ENCODE measurements around the gene HOXB13. TPM values are rescaled to one million over a fixed set of nuclear protein-coding genes. Genes with fewer than 3 reads are reported as not detected.

HOXB13 gene
- total RNA-seq, 2 donors from 2014 or later, result not detected

GRCh38 chr17:48753794-48754499 is 25.4 kb upstream of the HOXB13 start:
- no peaks in the 10 kb centered on the region for H3K36me3 Mint-ChIP-seq
- no peak for DNase-seq (ENCODE audit: low spot score)
- ATAC-seq, result no peak
- H3K27me3 Mint-ChIP-seq, result peaks cover 55 to 68% of the 10 kb centered on the region in 2 donors
- peaks cover 0 to 7% of the 10 kb centered on the region in 2 donors for H3K4me1 Mint-ChIP-seq (ENCODE audit: low read depth in 2 of 2)
- no peak overlapping the region for H3K4me3 Mint-ChIP-seq
- no peaks in the 10 kb centered on the region for H3K9me3 Mint-ChIP-seq
- no peak overlapping the region for H3K27ac Mint-ChIP-seq

DNA sequence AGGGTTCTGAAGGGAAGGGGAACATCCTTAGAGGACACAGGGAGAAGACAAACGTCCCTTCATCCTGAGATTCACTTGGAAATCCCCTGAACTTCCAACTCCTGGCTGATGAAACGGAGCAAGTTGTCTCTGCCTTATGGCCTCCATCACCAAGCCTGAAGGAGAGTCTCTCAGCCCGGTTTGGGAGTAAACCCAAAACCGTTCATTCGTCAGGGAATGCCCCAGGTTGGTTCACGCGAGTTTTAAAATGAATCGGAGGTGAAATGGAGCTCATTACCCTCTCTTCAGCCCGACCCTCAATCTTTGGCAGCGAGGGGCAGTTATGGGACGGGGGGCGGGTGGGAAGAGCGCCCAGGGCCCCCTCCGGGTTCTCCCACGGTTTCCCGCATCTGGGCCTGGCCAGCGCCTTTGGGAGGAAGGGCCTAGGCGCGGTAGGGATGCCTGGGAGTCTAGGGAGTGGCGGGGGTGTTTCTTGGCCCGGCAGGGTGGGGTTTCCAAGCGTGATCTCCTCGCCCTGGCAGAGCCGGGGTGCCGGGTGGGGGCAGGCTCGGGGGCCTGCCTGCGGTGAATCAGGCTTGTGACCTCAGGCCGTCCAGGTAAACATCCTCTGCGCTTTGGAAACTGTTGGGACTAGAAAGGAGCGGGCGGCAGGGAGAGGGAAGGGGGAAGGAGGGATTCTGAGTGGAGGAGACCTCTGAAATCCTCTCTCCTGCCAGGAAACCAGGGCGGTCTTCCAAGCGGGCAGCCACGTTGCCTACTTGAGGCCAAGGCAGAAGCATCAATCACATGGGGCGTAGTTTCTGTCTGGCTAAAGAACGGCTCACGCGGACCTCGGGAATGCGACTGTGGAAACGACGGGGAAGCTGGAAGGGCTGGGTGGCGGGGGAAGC is 24.1 kb upstream of the HOXB13 start:
- H3K4me1 Mint-ChIP-seq (ENCODE audit: low read depth in 2 of 2), result peaks cover 0 to 7% of the 10 kb centered on the region in 2 donors
- DNase-seq (ENCODE audit: low spot score), result no peak
- peaks cover 53 to 68% of the 10 kb centered on the region in 2 donors for H3K27me3 Mint-ChIP-seq
- H3K36me3 Mint-ChIP-seq, result no peaks in the 10 kb centered on the region
- no peaks in the 10 kb centered on the region for H3K9me3 Mint-ChIP-seq
- ATAC-seq, result no peak
- H3K4me3 Mint-ChIP-seq, result no peak overlapping the region
- no peak overlapping the region for H3K27ac Mint-ChIP-seq

DNA sequence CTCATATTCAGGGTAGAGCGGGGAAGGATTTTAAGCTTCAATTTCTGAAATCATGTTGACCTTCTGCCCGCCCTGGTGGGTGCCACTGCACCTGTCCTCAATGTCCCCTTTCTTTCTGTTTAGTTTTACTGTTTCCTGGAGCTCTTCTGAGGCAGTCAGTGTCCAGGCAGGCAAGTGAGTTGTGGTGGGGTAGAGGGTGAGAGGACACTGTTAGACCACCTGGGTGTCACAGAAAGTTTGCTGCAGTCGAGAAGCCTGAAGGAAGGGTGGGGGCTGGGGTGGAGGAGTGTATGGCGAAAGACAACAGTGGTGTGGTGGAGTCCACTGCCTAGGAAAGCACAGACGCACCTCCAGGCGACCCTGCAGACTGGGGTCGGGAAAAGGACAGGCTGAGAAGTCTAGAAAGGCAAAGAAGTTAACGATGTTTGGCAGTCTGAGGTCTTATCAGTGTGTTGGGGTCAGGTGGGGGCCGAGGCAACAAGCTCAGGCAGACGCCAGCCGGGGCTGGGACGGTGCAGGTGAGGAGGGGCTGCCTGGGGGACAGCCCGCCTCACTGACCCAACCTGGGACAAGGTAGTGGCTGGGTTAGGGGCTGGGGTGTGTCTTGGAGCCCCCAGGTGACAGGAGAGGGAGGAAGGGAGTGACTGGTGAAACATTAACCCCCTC is 23.3 kb upstream of the HOXB13 start:
- H3K4me1 Mint-ChIP-seq (ENCODE audit: low read depth in 2 of 2), result peaks cover 4 to 10% of the 10 kb centered on the region in 2 donors
- H3K4me3 Mint-ChIP-seq, result no peak overlapping the region
- no peak overlapping the region for H3K27ac Mint-ChIP-seq

DNA sequence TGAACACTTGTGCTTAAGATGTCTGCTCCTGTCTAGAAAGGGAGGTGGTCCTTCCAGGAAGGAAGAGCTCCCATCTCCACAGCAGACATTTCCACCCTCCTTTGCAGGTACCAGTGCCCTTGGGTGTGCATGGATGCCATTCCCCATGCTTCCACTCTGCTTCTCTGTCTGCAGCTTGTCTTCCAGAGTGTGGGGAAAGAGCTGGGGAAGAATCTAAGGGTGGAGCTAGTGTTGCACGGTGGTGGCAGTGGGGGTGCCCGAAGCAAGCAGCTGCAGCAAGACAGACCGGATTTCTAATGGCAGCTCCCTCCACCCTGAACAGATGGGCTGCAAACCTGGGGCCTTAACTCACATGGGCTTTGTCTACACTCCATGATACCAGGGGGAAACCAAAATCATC is 22.6 kb upstream of the HOXB13 start:
- Mint-ChIP-seq H3K9me3 (no peaks in the 10 kb centered on the region), H3K27ac (no peak overlapping the region), H3K4me1 (ENCODE audit: low read depth in 2 of 2) (peaks cover 11 to 17% of the 10 kb centered on the region in 2 donors), H3K4me3 (no peak overlapping the region), H3K36me3 (no peaks in the 10 kb centered on the region), H3K27me3 (peaks cover 56 to 67% of the 10 kb centered on the region in 2 donors)
- no peak for ATAC-seq
- no peak for DNase-seq (ENCODE audit: low spot score)

More for the DNA sequence above, 23.3 kb upstream of the HOXB13 start:
- H3K36me3 Mint-ChIP-seq, result no peaks in the 10 kb centered on the region
- ATAC-seq, result peak in 1 of 2 donors; percentile 20
- peaks cover 53 to 67% of the 10 kb centered on the region in 2 donors for H3K27me3 Mint-ChIP-seq
- H3K9me3 Mint-ChIP-seq, result no peaks in the 10 kb centered on the region
- no peak for DNase-seq (ENCODE audit: low spot score)

DNA sequence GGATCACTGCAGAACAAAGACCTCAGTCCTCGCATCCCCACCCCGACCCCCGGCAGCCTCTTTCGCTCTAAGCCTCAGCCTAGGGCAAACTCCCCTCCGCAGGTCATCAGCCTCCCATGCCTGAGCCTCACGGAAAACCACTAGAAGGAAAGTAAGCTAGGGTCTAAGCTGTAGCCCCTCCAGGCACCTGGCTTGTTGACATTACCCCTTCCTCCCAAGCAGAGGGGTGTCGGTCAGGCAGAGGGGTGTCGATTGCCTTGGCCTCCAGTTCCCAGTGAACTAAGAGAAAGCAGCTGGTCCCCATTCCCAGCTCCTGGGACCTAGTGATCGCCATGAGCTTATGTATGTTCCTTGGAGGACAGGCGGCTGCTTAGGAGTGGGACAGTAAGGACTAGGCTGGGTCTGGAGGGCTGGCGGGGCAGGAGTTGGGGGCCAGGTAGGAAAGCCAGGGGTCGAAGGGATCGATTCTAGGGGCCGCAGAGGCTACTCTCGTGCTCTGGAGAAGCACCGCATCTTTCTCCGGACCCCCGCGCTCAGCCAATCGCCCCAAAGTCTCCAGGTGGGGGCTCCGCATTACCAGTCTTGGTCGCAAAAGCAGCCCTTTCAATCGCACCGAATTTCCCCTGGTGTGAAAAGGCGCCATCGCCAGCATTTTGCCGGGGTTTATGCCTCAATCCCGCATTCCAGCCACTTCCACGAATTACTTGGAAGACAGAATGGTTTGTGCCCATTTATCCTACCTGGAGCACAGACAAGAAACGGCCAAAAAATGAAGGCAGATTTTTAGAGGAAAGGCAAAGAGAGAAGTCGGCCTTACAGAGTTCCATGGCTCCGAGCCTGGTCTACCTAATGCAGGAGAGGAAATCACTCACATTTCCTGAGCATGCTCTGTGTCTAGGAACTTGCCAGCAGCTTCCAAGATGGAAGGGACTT is 21.3 kb upstream of the HOXB13 start:
- no peak for ATAC-seq
- peaks cover 56 to 75% of the 10 kb centered on the region in 2 donors for H3K27me3 Mint-ChIP-seq
- peaks cover 20% of the 10 kb centered on the region in 2 donors for H3K4me1 Mint-ChIP-seq (ENCODE audit: low read depth in 2 of 2)
- no peak for DNase-seq (ENCODE audit: low spot score)
- no peak overlapping the region for H3K27ac Mint-ChIP-seq
- no peak overlapping the region for H3K4me3 Mint-ChIP-seq
- no peaks in the 10 kb centered on the region for H3K9me3 Mint-ChIP-seq
- H3K36me3 Mint-ChIP-seq, result no peaks in the 10 kb centered on the region

GRCh38 chr17:48748718-48749566 is 20.4 kb upstream of the HOXB13 start:
- H3K36me3 Mint-ChIP-seq, result no peaks in the 10 kb centered on the region
- no peaks in the 10 kb centered on the region for H3K9me3 Mint-ChIP-seq
- peaks cover 18 to 20% of the 10 kb centered on the region in 2 donors for H3K4me1 Mint-ChIP-seq (ENCODE audit: low read depth in 2 of 2)
- DNase-seq (ENCODE audit: low spot score), result no peak
- no peak overlapping the region for H3K4me3 Mint-ChIP-seq
- peaks cover 57 to 77% of the 10 kb centered on the region in 2 donors for H3K27me3 Mint-ChIP-seq
- no peak overlapping the region for H3K27ac Mint-ChIP-seq
- no peak for ATAC-seq

GRCh38 chr17:48747445-48748363 is 19.2 kb upstream of the HOXB13 start:
- peaks cover 55 to 77% of the 10 kb centered on the region in 2 donors for H3K27me3 Mint-ChIP-seq
- no peak overlapping the region for H3K4me3 Mint-ChIP-seq
- no peak overlapping the region for H3K27ac Mint-ChIP-seq

GRCh38 chr17:48746916-48747444 is 18.4 kb upstream of the HOXB13 start:
- DNase-seq (ENCODE audit: low spot score) (no peak), ATAC-seq (no peak)
- H3K27me3 Mint-ChIP-seq, result peaks cover 52 to 77% of the 10 kb centered on the region in 2 donors
- H3K4me1 Mint-ChIP-seq (ENCODE audit: low read depth in 2 of 2), result peaks cover 18 to 20% of the 10 kb centered on the region in 2 donors
- no peak overlapping the region for H3K27ac Mint-ChIP-seq
- H3K36me3 Mint-ChIP-seq, result no peaks in the 10 kb centered on the region
- no peaks in the 10 kb centered on the region for H3K9me3 Mint-ChIP-seq
- H3K4me3 Mint-ChIP-seq, result no peak overlapping the region

More at GRCh38 chr17:48747445-48748363, 19.2 kb upstream of the HOXB13 start:
- Mint-ChIP-seq H3K4me1 (ENCODE audit: low read depth in 2 of 2) (peaks cover 18 to 20% of the 10 kb centered on the region in 2 donors), H3K9me3 (no peaks in the 10 kb centered on the region), H3K36me3 (no peaks in the 10 kb centered on the region)
- ATAC-seq (no peak), DNase-seq (ENCODE audit: low spot score) (no peak)

DNA sequence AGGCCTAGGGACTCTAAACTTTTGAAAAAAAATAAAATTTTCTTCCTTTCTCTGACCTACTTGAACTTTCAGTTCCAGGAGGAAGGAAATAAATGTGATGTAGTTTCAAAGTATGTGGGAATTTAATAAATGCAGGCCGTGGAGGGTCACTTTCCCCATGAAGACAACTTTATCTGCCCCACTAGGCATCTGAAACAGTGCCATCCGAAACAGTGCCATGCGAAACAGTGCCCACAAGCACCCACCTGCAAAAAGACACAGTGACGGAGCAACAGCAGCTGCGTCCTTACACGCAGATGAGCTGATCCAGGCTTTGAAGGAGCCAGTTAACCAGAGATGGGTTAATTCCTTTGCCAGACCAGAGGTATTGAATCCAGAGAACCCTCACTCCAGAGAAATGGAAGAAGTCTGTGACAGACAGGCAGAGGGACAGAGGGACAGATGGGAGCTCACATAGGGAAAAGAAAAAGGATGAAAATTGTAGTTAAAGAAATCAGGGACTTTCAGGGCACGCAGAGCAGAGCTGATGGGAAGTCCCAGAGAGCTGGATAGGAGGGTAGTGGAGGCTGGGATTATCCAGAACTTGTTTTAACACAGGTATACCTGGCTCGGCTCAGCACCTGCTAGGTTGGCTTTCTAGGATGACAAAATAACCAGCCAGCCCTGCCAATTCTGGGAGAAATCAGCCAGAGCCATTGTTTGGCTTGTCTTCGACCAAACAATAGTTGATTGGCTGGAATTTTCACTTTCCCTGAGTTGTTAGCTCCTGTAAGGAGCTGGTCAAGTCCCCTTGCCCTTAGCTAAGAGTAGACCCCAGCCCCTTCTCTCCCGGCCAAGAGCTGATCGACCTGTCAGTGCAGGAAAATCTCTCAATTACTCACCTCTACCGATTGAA is 17.1 kb upstream of the HOXB13 start:
- no peaks in the 10 kb centered on the region for H3K36me3 Mint-ChIP-seq
- H3K27ac Mint-ChIP-seq, result no peak overlapping the region
- H3K27me3 Mint-ChIP-seq, result peaks cover 44 to 78% of the 10 kb centered on the region in 2 donors
- H3K4me1 Mint-ChIP-seq (ENCODE audit: low read depth in 2 of 2), result peaks cover 18 to 20% of the 10 kb centered on the region in 2 donors
- no peak for ATAC-seq
- DNase-seq (ENCODE audit: low spot score), result no peak
- no peak overlapping the region for H3K4me3 Mint-ChIP-seq
- H3K9me3 Mint-ChIP-seq, result no peaks in the 10 kb centered on the region

- Mint-ChIP-seq H3K27me3 (peaks cover 55 to 81% of the 10 kb centered on the region in 2 donors), H3K27ac (no peak overlapping the region), H3K36me3 (no peaks in the 10 kb centered on the region), H3K9me3 (no peaks in the 10 kb centered on the region), H3K4me3 (no peak overlapping the region), H3K4me1 (ENCODE audit: low read depth in 2 of 2) (peaks cover 7% of the 10 kb centered on the region in 2 donors)
- no peak for ATAC-seq
- DNase-seq (ENCODE audit: low spot score), result no peak
Observed at GRCh38 chr17:48740537-48740936, 12.0 kb upstream of the HOXB13 start.

Measured in natural killer cell treated with Interleukin-12 subunit alpha and Interleukin-12 subunit beta and Interleukin-15 and Interleukin-18, amount 100 ng/mL, for 72 hours (primary cell).